VCaP (cell line): ENCODE results near the gene GNG8.

ENCODE experiments used
- H3K27ac ChIP-seq: fragments of 450-650 bp; 2 replicates; pipeline ENCODE4 v1.5.1; 2017
- TF ChIP-seq, protein P1 (sequence below): fragments of 450-650 bp; conservative IDR thresholded peaks from 2 replicates; pipeline ENCODE4 v1.5.1; 2017; ENCODE audit warnings: mild to moderate bottlenecking, moderate library complexity

The GNG8 gene

GRCh38 chr19:46598372-46598917, 37.6 kb downstream of the GNG8 start:
- TF ChIP-seq, protein P1, sequence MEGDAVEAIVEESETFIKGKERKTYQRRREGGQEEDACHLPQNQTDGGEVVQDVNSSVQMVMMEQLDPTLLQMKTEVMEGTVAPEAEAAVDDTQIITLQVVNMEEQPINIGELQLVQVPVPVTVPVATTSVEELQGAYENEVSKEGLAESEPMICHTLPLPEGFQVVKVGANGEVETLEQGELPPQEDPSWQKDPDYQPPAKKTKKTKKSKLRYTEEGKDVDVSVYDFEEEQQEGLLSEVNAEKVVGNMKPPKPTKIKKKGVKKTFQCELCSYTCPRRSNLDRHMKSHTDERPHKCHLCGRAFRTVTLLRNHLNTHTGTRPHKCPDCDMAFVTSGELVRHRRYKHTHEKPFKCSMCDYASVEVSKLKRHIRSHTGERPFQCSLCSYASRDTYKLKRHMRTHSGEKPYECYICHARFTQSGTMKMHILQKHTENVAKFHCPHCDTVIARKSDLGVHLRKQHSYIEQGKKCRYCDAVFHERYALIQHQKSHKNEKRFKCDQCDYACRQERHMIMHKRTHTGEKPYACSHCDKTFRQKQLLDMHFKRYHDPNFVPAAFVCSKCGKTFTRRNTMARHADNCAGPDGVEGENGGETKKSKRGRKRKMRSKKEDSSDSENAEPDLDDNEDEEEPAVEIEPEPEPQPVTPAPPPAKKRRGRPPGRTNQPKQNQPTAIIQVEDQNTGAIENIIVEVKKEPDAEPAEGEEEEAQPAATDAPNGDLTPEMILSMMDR = no peak
- no peak overlapping the region for H3K27ac ChIP-seq

DNA sequence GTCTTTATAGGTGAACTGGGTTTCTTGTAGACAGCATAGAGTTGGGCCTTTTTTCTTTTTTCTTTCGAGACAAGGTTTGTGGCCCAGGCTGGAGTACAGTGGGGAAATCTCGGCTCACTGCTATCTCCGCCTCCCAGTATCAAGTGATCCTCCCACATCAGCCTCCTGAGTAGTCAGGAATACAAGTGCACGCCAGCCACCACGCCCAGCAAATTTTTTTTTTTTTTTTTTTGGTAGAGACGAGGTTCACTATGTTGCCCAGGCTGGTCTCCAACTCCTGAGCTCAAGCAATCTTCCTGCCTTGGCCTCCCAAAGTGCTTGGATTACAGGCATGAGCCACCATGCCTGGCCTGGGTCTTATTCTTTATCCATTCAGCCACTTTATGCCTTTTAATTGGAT, 40.0 kb downstream of the GNG8 start:
- no peak overlapping the region for H3K27ac ChIP-seq
- TF ChIP-seq, protein P1 = no peak

DNA sequence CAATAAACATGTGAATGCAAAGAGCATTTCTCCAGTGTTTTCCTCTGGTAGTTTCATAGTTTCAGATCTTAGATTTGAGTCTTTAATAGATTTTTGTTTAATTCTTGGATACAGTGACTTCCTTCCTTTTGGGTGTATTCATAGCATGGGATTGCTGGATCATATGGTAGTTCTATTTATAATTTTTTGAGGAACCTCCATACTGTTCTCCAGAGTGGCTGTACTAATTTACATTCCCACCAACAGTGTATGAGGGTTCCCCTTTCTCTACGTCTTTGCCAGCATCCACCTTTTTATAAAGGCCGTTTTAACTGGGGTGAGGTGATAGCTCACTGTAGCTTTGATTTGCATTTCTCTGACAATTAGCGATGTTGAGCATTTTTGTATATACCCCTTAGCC, 44.1 kb downstream of the GNG8 start:
- no peak overlapping the region for H3K27ac ChIP-seq
- TF ChIP-seq, protein P1 = no peak

GRCh38 chr19:46591254-46591653, 44.7 kb downstream of the GNG8 start:
- TF ChIP-seq, protein P1 = no peak

GRCh38 chr19:46587861-46588260, 48.1 kb downstream of the GNG8 start:
- no peak overlapping the region for H3K27ac ChIP-seq
- TF ChIP-seq, protein P1 = no peak

More at GRCh38 chr19:46591254-46591653, 44.7 kb downstream of the GNG8 start:
- H3K27ac ChIP-seq = no peak overlapping the region

- H3K27ac ChIP-seq = no peak overlapping the region
- TF ChIP-seq, protein P1 = no peak
Observed at GRCh38 chr19:46586294-46586693, 49.7 kb downstream of the GNG8 start.

DNA sequence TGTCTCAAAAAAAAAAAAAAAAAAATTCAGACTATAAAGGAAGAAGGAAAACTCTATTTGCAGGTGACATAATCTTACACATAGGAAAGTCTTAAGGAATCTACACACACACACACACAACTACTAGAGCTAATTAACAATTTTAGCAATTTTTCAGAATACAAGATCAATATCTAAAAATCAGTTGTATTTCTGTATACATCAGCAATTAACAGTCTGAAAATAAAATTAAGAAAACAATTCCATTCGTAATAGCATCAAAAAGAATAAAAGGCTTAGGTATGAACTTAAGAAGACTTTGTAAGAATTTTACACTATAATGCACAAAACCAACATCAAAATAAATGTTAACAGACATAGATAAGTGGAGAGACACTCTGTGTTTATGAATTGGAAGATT, 50.5 kb downstream of the GNG8 start:
- TF ChIP-seq, protein P1 = no peak
- H3K27ac ChIP-seq = no peak overlapping the region
